Muscle layer of colon (tissue), 2 donors: Measurements from ENCODE around the gene SPINK13.
"Not testable (repeated sequence)": the region's sequence is repeated elsewhere in the genome, so short reads cannot be mapped to it uniquely, and the experiment has no call there.

Experiments used
- H3K27ac ChIP-seq: one replicate; pipeline ENCODE4 v1.7.0; 2013; ENCODE audit warnings: low read depth, mild to moderate bottlenecking, low read length, moderate library complexity
- H3K27me3 ChIP-seq, 2 donors: one replicate each; pipeline ENCODE4 v1.7.0; 2013; ENCODE audit warnings: low read length in 2 of 2, mild to moderate bottlenecking in 2 of 2; ENCODE audit not compliant: insufficient read depth in 2 of 2, control insufficient read depth in 1 of 2
- H3K36me3 ChIP-seq: one replicate; pipeline ENCODE4 v1.7.0; 2013; ENCODE audit warnings: mild to moderate bottlenecking, low read length; ENCODE audit not compliant: insufficient read depth
- H3K4me1 ChIP-seq: one replicate; pipeline ENCODE4 v1.7.0; 2013; ENCODE audit warnings: mild to moderate bottlenecking, low read length; ENCODE audit not compliant: insufficient read depth
- H3K4me3 ChIP-seq, 2 donors: one replicate each; pipeline ENCODE4 v1.7.0; 2013; ENCODE audit warnings: low read length in 2 of 2, low read depth in 1 of 2, mild to moderate bottlenecking in 1 of 2, moderate library complexity in 1 of 2
- H3K9ac ChIP-seq: one replicate; pipeline ENCODE4 v1.7.0; 2013; ENCODE audit warnings: low read length
- H3K9me3 ChIP-seq: one replicate; pipeline ENCODE4 v1.7.0; 2013; ENCODE audit warnings: mild to moderate bottlenecking, low read length
- donor health status: abdominal sarcoma.
- donor health status: Adenocarcinoma of cecum.

Gene SPINK13

GRCh38 chr5:148261221-148261620 is 7.4 kb upstream of the SPINK13 start:
- Histone ChIP-seq H3K9ac (no peak overlapping the region), H3K4me3 (no peak overlapping the region), H3K9me3 (peaks cover 5% of the 10 kb centered on the region), H3K27ac (no peak overlapping the region), H3K4me1 (no peaks in the 10 kb centered on the region), H3K36me3 (no peaks in the 10 kb centered on the region), H3K27me3 (no peaks in the 10 kb centered on the region)

DNA sequence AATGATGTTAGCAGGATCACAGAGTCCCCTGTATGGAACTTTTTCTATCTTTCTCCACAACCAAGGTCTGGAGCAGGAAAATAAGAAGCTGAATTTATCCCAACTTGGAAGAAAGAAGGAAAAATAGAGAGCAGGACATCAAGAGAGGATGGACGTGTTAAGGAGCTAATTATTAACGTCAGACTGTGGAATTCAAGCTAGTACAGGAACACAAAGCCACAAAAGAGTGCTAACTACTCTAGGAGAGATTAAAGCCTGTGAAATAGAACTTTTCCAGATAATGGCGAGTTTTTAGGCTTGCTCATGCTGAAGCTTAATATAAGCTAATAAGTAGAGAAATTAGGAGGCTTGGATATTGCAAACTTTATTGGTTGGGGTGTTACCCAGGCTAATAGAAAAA is 632 bp upstream of the SPINK13 start:
- Histone ChIP-seq H3K27ac (no peak overlapping the region), H3K9me3 (no peaks in the 10 kb centered on the region), H3K9ac (no peak overlapping the region), H3K4me1 (no peaks in the 10 kb centered on the region), H3K27me3 (no peaks in the 10 kb centered on the region), H3K4me3 (no peak overlapping the region), H3K36me3 (no peaks in the 10 kb centered on the region)

DNA sequence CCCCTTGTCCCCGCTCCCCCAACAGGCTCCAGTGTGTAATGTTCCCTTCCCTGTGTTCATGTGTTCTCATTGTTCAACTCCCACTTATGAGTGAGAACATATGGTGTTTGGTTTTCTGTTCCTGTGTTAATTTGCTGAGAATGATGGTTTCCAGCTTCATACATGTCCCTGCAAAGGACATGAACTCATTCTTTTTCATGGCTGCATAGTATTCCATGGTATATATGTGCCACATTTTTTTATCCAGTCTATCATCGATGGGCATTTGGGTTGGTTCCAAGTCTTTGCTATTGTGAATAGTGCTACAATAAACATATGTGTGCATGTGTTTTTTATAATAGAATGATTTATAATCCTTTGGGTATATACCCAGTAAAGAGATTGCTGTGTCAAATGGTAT is 6.5 kb downstream of the SPINK13 start:
- not testable (repeated sequence) for H3K27me3 ChIP-seq, H3K4me3 ChIP-seq

GRCh38 chr5:148280893-148281292 is 12.3 kb downstream of the SPINK13 start:
- H3K9me3 ChIP-seq, H3K27me3 ChIP-seq, H3K4me3 ChIP-seq, H3K4me1 ChIP-seq, H3K27ac ChIP-seq, H3K9ac ChIP-seq, H3K36me3 ChIP-seq: not testable (repeated sequence)

More for the DNA sequence above, 6.5 kb downstream of the SPINK13 start:
- H3K36me3 ChIP-seq, H3K27ac ChIP-seq, H3K9me3 ChIP-seq, H3K9ac ChIP-seq, H3K4me1 ChIP-seq: not testable (repeated sequence)

DNA sequence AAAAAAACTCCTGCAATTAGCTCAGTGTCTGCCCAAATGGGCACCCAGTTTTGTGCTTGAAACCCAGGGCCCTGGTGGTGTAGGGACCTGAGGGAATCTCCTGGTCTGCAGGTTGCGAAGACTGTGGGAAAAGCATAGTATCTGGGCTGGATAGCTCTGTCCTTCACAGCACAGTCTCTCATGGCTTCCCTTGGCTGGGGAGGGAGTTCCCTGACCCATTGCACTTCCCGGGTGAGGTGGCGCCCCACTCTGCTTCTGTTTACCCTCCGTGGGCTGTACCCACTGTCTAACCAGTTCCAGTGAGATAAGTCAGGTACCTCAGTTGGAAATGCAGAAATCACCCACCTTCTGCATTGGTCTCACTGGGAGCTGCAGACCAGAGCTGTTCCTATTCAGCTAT is 12.7 kb downstream of the SPINK13 start:
- not testable (repeated sequence) for H3K27ac ChIP-seq, H3K36me3 ChIP-seq, H3K4me3 ChIP-seq, H3K27me3 ChIP-seq, H3K9me3 ChIP-seq, H3K9ac ChIP-seq, H3K4me1 ChIP-seq

DNA sequence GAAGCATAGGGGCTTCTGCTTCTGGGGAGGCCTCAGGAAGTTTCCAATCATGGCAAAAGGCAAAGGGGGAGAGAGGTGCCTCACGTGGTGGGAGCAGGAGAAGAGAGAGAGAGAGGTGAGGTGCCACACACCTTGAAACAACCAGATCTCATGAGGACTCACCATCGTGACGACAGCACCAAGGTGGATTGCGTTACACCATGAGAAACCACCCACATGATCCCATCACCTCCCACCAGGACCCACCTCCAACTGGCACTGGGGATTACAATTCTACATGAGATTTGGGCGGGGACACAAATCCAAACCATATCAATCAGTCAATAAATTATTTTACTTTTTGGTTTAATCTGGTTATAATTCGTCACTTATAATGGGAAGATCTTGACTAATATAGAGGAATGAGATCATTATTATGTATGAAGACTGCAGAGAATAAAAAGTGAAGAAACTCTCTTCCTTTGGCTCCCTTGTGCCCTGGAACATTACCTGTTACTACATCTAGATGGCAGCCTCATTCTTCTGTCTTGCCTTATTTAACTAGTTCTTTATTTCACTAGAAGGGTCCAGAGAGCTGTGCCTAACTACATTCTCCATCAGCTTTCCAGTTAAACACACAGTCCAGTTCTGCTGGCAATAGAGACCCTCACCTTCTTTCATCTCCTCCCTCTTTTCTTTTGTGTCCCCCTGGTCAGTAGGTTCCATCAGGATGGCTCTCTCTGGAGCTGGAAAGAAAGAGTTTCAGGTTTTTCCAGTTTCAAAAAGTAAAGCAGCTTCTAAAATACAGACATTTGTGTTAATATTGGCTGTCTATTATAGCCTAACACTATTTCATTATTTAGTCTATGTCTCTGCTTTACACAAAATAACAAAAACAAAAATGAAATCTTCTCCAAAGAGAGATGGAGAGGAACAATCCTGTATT is 21.9 kb downstream of the SPINK13 start:
- Histone ChIP-seq H3K36me3 (no peaks in the 10 kb centered on the region), H3K27me3 (no peaks in the 10 kb centered on the region), H3K9ac (no peak overlapping the region), H3K27ac (no peak overlapping the region), H3K9me3 (no peaks in the 10 kb centered on the region), H3K4me1 (no peaks in the 10 kb centered on the region), H3K4me3 (no peak overlapping the region)

DNA sequence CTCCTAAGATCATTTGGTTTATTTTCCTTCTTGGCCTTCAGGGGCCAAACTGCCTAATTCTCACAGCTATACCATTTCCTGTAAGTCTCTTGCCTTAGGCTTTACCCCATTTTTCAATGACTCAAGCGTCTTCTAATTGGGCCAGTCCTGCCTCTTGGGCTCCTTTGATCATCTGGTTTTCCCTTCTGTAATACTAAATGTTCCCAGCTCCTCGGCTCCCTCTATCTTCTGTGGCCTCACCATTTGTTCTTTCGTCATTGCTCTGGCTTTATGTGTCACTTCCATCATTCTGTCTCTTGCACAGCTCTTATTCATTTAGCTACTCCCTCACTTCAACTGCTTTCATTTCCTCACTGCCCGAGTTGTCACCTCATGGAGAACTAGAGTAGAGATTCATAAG is 29.1 kb downstream of the SPINK13 start:
- Histone ChIP-seq H3K27me3 (no peaks in the 10 kb centered on the region), H3K27ac (no peak overlapping the region), H3K9ac (no peak overlapping the region), H3K9me3 (no peaks in the 10 kb centered on the region), H3K36me3 (no peaks in the 10 kb centered on the region), H3K4me3 (no peak overlapping the region), H3K4me1 (no peaks in the 10 kb centered on the region)

DNA sequence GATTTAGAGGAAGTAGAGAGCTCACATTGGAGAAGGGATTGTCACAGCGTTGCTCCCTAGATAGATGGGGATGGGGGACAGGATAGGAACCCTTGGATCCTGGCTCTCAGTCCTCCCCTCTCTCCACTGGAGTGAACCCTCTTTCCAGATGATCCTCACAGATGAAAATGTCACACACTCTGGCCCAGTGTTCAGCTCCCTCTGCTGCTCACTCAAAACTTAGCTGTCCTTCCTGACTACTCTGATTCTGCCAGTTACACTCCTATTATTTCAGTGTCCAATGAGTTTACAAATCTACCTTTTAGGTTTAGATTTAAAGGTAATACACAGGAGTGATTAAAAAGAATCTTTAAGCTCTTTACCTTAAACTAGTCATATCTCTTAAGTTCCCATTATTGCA is 37.9 kb downstream of the SPINK13 start:
- Histone ChIP-seq H3K4me3 (no peak overlapping the region), H3K36me3 (no peaks in the 10 kb centered on the region), H3K9me3 (no peaks in the 10 kb centered on the region), H3K27me3 (no peaks in the 10 kb centered on the region), H3K27ac (no peak overlapping the region), H3K4me1 (no peaks in the 10 kb centered on the region), H3K9ac (no peak overlapping the region)

GRCh38 chr5:148309019-148309418 is 40.4 kb downstream of the SPINK13 start:
- Histone ChIP-seq H3K27ac (no peak overlapping the region), H3K9ac (no peak overlapping the region), H3K4me3 (no peak overlapping the region), H3K36me3 (no peaks in the 10 kb centered on the region), H3K27me3 (no peaks in the 10 kb centered on the region), H3K9me3 (no peaks in the 10 kb centered on the region), H3K4me1 (no peaks in the 10 kb centered on the region)

- no peaks in the 10 kb centered on the region for H3K9me3 ChIP-seq
- H3K36me3 ChIP-seq: no peaks in the 10 kb centered on the region
- H3K27me3 ChIP-seq: no peaks in the 10 kb centered on the region
- H3K27ac ChIP-seq: no peak overlapping the region
- H3K4me3 ChIP-seq: no peak overlapping the region
- H3K4me1 ChIP-seq: no peaks in the 10 kb centered on the region
- H3K9ac ChIP-seq: no peak overlapping the region
Observed at GRCh38 chr5:148309746-148310145, 41.2 kb downstream of the SPINK13 start.

DNA sequence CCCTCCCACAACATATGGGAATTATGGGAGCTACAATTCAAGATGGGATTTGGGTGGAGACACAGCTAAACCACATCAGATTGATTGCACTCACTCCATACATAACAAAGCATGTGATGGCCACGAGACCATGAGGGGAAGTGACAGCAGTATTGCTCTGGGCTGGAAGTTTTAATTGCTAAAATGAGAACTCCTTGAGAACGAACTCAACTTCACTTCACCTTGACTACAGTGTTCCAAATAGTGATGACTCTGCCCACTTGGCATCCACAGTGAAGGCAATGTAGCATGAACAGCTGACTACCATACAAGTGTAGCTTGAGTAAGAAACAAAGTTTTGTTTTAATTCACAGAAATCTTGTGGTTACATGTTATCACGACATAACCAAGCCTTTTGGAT is 42.9 kb downstream of the SPINK13 start:
- Histone ChIP-seq H3K4me1 (no peaks in the 10 kb centered on the region), H3K27ac (no peak overlapping the region), H3K27me3 (no peaks in the 10 kb centered on the region), H3K4me3 (no peak overlapping the region), H3K9ac (no peak overlapping the region), H3K9me3 (no peaks in the 10 kb centered on the region), H3K36me3 (no peaks in the 10 kb centered on the region)

DNA sequence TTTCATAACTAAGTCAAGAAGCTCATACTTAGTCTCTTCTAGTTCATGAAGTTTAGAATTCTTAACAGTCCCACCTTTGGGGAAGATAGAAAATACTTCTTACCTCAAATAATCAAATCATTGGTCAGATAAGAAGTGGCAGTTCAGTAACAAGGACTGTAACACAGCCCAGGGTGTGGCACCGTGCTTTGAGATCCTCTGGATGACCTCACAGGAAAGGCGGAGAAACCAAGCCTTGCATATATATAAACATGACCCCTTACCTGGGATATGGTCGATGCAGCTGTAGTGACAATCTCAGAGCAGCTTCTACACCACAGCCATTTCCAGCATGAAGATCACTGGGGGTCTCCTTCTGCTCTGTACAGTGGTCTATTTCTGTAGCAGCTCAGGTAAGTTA is 43.6 kb downstream of the SPINK13 start, which contains the start of gene SPINK7:
TSS of gene SPINK7 (plus strand) at position 271 of the 400 bp plus-strand sequence. CDS start at position 332, 61 bp downstream.
- no peaks in the 10 kb centered on the region for H3K9me3 ChIP-seq
- H3K9ac ChIP-seq: no peak within 1 kb of the TSS
- H3K27me3 ChIP-seq: no peaks in the 10 kb centered on the region
- no peaks in the 10 kb centered on the region for H3K36me3 ChIP-seq
- no peak within 1 kb of the TSS for H3K4me3 ChIP-seq
- no peak within 1 kb of the TSS for H3K27ac ChIP-seq
- no peaks in the 10 kb centered on the region for H3K4me1 ChIP-seq
